ENCODE measurements around the gene PPP1R14B.

- TF ChIP-seq POLR2A (IDR thresholded peaks at IDR 0.05) (no peak), CTCF (IDR thresholded peaks at IDR 0.05) (no peak)
Observed at GRCh38 chr11:64286801-64287159, 40.0 kb upstream of the PPP1R14B start.
